NT2/D1 (cell line): ENCODE results near the gene NUDT17.

ENCODE experiments used
- YY1 ChIP-seq: IDR thresholded peaks from 2 replicates; pipeline ENCODE4 v1.6.1; 2011; ENCODE audit not compliant: insufficient read length, insufficient read depth
- ZNF274 ChIP-seq: IDR thresholded peaks from 2 replicates; pipeline ENCODE4 v1.6.1; 2011; ENCODE audit warnings: mild to moderate bottlenecking, low read depth, low read length

DNA sequence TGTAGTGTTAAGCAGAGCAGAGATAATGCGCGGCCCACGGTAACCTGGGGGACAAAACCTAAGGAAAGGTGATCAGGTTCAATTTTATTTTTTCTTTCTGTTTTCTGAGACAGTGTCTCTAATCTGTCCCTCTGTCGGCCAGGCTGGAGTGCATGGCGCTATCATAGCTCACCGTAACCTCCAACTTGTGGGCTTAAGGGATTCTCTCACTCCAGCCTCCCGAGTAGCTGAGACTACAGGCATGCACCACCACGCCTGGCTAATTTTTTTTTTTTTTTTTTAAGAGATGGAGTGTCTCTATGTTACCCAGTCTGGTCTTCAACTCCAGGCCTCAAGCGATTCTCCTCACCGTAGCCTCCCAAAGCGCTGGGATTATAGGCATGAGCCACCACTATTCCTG lies 41.0 kb downstream of the NUDT17 start:
- no peak for TF ChIP-seq YY1
- TF ChIP-seq ZNF274 = no peak
